GM18868 (cell line): ENCODE data around the gene MAT1A.
"Not testable (repeated sequence)": the region's sequence is repeated elsewhere in the genome, so short reads cannot be mapped to it uniquely, and the experiment has no call there.

ENCODE experiments used
- ATAC-seq: cut with Tn5 transposase; IDR thresholded peaks from one replicate; pipeline ENCODE4 v1.9.1; 2021; ENCODE audit warnings: mild to moderate bottlenecking, moderate library complexity; ENCODE audit not compliant: unreplicated experiment

MAT1A gene

DNA sequence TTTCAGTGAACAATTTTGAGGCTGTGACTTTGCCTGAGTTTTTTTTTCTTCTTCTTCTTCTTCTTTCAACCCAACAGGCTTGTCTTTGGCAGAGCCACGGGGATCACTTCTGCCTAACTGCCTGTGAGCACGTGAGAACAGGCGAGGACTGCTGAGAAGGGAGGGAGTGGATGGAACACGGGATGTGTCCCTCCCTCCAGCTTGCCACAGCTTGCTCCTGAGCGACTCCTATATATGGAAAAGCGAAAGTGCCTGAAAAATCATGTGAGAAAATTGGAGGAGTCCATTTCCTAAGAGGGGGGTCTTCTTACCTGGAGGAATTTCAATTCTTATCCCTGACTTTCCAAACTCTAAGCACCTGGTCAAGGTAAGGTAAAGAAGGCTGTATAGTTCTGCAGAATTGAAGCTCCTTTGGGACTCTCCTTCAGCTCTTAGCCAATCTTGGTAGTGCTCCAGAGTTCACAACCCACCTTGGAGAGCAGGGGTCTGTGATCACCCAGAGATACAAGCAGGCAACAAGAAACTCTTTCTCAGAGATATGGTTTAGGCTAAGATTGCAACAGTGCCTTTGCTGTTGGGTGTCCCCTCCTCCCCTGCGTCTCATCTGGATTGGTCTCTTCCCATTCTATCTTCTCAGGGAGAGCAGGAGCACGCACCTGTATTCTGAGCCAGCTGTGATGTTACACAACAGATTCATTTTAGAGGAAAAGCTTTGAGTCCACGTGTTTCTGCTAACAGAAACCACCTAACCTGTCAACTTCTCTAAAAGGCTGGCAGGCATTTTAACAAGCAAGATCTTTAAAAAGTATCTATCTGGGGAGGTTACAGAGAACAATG is at the start of gene MAT1A:
MAT1A (minus strand) TSS at position 208 of the 837 bp plus-strand sequence. CDS start 235 bp downstream, outside the sequence.
- ATAC-seq: no peak

DNA sequence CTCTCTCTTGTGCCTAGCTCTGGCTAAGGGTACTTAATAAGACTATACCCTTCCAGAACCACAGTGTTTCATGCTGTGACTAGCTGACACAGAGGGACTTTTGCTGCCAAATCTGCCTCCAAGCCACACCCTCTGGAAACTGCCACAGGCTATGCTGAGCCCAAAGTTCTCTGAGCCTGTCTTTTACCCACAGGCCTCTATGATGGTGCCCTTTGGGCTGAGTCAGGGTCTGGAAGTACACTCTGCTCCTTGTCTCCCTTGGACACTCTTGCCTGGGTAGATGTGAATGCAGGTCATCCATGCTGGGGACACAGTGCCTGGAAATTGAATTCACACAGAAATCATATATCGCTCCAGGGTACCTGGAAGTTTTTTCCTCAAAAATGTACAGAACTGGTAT is 44.5 kb upstream of the MAT1A start:
- ATAC-seq: no peak

DNA sequence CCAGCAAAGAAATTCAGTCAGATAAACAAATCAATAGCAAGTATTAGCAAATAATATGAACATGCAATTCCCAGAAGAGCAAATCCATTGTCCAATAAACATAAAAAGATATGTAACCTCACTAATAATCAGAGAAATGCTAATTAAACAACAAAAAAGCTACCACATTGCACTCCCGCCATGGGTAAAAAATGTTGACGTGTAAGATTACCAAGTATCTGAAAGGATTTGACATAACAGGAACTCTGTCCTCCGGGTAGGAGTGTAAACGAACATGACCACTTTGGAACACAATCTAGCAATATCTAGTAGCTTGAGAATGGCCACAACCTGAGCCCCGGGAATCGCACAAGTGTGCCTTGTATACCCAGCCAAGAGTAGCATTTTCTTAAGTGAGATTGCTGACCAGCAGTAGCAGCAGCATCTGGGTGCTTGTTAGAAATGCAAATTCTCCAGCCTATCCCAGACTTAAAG is 35.5 kb upstream of the MAT1A start:
- ATAC-seq: no peak

DNA sequence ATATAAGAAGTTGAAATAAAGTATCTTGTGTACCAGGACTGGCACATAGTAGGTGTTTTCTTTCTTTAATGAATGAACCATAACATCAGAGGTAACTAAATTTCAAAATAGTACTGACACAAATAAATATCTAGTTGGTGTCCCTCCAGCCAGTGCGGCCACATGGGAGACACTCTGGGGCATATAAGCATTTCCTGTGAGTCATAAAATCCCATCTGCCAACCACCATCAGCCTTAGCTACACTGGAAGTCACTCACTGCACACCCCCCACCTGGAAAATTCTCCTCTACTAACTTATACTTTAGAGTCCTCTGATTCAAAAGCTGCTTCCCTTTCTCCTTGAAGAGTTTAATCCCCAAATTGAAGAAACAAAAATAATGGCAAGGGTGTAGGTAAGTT is 34.6 kb upstream of the MAT1A start:
- ATAC-seq: no peak

DNA sequence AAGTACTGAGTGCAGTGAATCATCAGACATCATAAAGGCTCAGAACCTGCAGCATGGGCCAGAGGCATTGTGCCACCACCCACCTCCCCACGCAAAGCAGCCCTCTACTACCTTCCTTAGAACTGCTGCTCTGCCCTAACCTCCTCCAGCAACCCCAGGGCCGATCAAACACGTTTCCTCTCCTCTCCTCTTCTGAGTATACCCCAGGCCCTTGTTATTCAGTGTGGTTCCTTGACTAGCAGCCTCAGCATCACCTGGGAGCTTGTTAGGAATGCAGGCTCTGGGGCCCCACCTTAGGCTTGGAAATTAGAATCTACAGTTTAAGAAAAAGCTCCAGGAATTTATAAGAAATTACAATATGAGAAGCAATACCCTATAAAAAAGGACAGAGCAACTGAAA is 33.9 kb upstream of the MAT1A start:
- no peak for ATAC-seq

DNA sequence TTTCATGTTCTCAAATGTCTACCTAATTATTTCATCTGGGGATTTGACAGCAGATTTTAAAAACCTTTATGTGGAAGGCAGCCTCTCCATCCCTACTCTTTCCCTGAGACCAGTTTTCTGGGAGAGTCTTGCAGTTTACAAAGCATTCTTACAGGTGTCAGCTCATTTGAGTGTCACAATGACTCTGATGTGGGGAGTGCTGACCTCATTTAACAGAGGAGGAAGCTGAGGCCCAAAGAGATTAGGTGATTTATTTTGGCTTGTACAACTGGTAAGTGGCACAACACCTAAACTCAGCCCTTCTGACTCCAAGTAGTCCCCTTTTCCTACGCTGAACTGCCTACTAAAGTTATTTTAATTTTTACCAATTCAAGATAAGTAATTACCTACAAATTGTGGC is 33.3 kb upstream of the MAT1A start:
- ATAC-seq: no peak

DNA sequence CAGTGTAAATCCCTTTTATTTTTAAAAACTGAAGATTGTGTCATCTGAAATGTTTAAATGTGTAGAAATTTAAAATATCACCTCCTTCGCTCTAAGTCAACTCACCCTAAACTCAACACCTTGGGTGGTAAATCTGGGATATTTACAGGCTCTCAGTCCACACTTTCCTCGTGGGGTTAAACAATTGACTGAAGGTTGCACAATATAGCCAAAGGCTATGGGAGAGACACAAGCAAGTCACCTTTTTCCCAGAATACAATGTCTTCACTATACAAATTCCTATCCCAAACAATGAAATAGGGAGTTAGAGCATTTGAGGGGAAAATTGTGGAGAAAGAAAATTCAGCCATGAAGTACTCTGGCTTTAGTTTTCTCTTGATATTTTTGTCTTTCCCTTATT is 32.7 kb upstream of the MAT1A start:
- ATAC-seq: no peak

DNA sequence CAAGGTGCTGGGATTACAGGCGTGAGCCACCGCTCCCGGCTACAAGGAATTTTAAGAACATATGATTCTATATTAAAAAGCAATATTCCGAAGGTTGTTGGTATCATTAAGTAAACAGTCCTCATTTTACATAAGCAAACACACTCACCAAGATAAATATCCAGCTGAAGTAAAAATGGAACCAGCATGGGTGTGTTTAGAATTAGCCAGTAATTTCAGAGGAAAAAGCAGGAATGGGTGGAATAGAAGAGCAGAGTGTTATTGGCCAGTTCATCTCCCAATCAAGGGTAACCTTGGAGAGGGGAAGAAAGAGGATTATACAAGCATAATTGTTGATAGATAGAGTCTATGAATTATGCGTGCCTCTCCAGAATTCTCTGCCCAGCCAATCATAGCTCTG is 31.7 kb upstream of the MAT1A start:
- no peak for ATAC-seq

DNA sequence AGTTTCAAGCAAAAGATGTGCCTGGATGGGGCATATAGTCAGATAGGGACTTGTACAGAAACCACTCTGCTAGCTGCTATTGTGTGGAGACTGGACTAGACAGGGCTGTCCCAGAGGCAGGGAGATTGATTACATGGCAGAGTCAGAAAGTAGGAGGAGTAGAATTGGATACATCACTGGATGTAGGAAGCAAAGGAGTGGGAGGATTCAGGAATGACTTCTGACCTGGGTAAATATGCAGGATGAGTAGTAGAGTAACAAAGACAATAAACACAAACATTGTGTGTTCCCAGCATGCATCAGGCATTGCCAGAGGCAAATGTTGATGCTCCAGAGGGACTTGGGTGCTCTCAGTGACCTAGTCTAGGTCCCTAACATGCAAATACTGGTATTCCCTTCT is 30.9 kb upstream of the MAT1A start:
- no peak for ATAC-seq

DNA sequence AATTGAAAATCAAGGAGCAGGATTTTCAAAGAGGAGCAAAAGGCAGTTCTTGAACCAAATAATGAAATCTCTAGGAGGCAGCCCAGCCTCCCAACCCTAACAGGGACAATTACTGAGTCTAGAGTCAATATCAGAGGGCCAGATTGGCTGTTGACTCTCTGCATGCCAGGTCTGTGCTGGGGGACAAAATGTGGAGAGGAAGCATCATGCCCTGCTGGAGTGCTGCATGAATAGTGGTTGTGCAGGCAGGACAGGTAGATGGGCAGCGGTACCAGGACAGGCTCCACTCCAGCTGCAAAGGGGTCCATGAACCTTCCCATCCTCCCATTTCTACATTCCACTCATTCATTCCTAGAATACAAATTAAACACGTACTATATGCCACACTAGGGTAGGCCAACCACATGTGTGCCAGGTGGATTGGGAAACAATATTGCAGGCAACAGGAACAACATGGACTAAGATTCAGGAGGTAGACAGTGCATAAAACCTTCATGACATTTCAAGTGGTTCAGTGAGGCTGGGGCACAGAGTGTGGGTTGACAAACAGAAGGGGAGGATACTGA is 30.4 kb upstream of the MAT1A start:
- ATAC-seq: no peak

DNA sequence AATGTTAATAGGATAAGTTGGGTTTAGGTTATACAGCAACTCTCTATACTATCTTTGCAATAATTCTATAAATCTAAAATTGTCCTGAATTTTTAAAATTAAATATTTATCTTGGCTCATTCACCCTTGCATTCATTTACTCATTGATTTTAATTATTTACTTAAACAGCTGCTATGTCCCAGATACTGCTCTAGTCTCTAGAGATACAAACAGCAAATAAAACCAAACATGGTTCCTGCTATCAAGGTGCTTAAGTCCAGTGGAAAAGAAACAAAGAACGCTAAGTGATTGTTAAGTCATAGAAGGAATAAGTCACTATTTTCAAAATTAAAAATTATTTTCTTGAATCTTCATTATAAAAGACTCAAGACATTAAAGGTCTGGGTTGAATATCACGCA is 29.9 kb upstream of the MAT1A start:
- ATAC-seq: no peak

DNA sequence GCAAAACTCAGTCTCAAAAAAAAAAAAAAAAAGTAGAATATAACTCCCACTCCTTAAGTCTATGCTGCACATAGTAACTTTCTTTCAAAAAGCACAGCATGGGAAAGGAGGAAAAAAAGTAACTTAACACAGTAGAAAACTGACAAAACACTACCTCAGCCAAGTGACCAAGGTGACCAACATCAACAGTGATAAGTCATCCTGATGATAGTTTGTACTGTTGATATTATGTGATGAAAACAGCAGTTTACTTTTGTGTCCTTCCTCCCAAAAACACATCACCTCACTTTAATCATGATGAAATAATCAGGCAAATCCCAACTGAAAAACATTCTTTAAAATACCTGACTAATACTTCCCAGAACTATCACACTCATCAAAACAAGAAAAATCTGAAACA is 29.3 kb upstream of the MAT1A start:
- ATAC-seq: no peak

DNA sequence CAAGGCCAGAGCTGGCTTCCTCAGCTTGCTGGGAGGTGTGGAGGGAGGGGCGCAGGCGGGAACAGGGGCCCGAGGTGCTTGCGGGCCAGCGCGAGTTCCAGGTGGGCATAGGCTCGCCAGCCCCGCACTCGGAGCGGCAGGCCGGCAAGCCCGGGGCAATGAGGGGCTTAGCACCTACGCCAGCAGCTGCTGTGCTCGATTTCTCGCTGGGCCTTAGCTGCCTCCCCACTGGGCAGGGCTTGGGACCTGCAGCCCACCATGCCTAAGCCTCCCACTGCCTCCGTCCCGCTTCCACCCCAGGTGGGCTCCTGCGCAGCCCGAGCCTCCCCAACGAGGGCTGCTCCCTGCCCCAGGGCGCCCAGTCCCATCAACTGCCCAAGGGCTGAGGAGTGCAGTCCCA is 25.9 kb upstream of the MAT1A start:
- no peak for ATAC-seq

DNA sequence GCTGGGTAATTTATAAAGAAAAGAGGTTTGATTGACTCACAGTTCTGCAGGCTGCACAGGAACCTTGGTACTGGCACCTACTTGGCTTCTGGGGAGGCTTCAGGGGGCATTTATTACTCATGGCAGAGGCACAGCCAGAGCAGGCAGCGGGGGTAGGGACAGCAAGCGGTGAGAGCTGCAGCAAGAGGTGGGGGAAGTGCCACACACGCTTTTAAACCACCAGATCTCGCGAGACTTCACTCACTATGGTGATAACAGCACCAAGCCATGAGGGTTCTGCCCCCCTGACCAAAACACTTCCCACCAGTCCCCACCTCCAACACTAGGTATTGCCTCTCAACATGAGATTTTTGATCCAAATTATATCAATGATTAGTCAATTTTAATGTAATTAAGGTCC is 24.1 kb upstream of the MAT1A start:
- ATAC-seq: no peak

DNA sequence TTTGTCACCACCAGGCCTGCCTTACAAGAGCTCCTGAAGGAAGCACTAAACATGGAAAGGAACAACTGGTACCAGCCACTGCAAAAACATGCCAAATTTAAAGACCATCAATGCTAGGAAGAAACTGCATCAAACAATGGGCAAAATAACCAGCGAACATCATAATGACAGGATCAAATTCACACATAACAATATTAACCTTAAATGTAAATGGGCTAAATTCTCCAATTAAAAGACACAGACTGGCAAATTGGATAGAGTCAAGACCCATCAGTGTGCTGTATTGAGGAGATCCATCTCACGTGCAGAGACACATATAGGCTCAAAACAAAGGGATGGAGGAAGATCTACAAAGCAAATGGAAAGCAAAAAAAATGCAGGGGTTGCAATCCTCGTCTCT is 16.5 kb upstream of the MAT1A start:
- ATAC-seq: not testable (repeated sequence)

DNA sequence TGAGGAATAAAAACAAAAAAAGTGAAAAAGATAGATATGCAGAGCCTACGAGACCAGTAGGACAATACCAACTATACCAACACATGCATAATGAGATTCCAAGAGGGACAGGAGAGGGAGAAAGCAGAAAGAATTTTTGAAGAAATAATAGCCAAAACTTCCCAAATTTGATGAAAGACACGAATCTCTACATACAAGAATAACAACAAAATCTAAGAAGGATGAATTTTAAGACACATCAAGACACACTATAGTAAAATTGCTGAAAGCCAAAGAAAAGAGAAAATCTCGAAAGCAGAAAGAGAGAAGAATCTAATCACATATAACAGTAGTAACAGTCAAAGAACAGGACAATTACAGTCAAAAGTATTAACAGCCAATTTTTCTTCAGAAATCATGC is 7.5 kb upstream of the MAT1A start:
- ATAC-seq: no peak

DNA sequence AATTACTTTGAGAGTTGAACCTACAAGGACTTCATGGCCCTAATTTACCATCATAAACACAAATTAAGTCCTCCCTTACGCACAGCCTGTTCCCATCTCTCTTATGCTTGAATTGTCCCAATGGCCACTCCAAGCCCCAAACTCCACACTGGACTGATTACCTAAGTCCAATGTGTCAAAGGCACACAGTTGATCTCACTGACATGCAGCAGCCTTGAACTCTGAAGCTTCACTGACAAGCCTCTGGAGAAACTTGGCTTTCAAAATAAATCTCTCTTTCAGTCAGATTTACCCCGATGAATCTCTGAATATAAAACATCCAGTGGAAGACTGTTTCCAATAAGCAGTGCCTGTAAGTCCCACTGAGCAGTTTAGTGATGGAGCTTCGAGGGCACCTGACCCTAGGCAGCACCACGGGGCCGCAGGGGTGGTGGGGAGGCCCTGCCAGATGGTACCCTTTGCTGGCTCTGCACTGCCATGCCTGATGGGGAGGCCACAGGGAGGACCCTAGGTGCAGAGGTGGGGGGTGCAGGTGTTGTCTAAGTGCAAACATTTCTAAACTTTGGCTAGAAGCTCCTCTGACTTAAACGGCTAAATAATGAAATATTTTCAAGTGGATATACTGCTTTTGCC is 3.3 kb upstream of the MAT1A start:
- no peak for ATAC-seq

DNA sequence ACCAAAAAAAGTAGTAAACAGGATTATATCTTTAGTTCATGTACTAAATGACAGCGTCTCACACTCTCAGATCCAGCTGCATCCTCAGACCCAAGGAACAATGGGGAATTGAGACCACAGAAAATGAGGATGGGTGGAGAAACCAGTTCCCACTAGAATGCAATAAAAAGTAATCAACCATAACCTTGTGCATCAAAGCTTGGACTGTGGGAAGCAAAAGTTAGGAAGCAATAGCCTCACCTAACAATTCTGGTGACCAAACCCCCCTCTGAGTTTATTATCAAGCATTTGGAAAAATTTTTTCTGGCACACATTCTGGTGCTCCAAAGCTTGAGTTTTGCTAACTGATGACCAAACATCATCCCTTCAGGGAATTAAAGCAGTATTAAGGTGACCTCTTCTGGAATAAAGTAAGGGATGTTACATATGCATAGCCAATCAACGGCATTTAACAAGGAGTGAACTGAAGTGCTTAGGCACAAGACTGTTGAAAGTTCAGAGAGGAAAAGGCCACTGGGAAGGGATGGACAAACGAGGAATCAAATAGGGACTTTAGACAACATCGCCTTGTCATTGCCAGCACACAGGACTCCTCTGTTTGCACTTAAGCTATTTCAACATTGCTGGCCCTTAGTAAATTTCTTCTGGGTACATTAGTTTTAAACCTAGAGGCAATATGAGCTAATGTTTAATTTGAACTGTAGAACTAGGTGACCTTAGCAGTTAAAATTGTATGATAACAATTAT is 1.2 kb upstream of the MAT1A start:
- no peak for ATAC-seq

DNA sequence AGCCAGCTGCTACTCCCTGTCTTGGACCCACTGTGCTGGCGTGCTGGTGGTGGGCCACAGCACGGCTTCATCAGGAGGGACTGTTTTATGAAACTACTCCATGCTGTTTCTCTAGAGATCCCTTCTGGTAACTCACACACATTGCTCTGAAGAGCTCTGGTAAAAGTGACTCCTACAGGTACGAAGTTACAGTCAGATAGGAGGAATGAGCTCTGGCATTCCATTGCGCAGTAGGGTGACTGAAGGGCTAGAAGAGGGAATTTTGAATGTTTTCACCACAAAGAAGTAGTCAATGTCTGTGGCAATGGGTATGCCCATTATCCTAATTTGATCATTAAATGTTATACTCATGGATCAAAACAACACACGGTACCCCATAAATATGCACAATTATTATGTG is 609 bp downstream of the MAT1A start:
- ATAC-seq: no peak

DNA sequence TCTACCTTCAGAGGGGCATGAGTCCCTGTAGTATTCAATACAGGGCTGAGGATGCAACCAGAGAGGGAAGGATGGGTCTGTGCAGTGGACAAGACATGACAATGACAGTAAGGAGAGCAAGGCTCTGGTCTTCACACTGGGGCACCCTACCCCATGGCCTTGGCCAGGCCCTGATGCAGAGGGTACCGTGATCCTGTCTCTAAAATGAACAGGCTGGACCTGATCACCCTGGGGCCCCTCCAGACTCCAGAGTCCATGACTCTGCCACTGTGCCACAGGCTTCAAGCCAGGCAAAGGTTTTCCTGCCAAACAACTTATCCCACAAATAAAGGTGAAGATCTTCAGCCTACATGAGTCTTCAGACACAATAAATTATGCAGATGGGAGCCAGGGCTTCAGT is 4.9 kb downstream of the MAT1A start:
- ATAC-seq: no peak

DNA sequence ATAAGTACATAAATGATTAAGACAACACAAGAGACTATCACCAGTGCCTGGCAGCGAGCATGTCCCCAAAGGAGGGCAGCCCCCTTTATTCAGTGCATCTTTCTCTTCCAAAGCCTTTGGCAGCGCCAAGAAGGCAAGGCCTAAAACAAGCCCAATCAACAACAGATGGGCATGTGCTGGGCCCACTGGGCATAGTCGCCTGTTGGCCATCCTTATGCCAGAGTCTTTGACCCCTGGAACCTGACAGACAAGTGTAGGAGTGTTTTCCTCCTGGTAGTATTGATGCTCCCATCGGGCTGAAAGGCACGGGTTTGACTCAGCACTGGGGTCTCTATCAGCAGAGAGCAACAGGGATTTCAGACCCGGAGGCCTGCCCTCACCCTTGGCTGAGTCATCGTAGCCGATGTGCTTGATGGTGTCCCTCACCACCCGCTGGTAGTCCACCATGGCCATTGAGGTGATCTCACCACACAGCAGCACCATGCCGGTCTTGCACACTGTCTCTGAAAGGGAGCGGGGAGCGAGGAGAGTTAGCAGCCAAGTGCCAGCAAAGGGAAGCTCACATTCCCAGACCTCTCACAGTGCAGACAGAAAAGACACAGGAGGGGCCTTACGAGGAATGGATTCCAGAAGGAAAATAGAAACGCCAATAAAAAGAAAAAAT is 5.8 kb downstream of the MAT1A start:
- ATAC-seq: no peak
